GM18868 (cell line): ENCODE data around the gene PLA2G4B.

Experiments used
- ATAC-seq: cut with Tn5 transposase; IDR thresholded peaks from one replicate; pipeline ENCODE4 v1.9.1; 2021; ENCODE audit warnings: mild to moderate bottlenecking, moderate library complexity; ENCODE audit not compliant: unreplicated experiment

Gene PLA2G4B, protein sequence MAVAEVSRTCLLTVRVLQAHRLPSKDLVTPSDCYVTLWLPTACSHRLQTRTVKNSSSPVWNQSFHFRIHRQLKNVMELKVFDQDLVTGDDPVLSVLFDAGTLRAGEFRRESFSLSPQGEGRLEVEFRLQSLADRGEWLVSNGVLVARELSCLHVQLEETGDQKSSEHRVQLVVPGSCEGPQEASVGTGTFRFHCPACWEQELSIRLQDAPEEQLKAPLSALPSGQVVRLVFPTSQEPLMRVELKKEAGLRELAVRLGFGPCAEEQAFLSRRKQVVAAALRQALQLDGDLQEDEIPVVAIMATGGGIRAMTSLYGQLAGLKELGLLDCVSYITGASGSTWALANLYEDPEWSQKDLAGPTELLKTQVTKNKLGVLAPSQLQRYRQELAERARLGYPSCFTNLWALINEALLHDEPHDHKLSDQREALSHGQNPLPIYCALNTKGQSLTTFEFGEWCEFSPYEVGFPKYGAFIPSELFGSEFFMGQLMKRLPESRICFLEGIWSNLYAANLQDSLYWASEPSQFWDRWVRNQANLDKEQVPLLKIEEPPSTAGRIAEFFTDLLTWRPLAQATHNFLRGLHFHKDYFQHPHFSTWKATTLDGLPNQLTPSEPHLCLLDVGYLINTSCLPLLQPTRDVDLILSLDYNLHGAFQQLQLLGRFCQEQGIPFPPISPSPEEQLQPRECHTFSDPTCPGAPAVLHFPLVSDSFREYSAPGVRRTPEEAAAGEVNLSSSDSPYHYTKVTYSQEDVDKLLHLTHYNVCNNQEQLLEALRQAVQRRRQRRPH

DNA sequence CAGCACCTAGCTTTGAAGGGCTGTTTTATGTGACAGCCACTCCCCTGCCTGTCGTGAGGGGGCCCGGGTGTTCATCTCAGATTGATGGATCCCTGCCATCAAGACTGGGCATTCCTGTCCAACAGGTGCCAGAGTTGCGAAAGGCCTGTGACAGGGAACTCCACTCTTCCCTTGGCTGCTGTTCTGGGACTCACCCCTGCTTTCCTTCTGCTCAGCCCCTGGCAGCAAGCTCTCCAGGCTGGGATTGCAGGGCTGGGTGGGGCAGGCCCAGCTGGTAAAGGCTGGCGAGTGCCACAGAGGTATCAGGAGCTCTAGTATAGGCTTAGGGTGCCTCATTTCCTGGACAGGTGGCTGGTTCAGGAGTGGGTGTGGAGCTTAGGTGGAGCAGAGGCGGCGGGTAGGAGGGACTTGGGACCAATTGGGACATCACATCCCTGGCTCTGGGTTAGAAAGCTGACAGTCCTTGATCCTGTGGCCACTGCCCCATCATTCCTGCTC, at the start of gene PLA2G4B:
Gene PLA2G4B, plus strand, starts transcription at position 448 of the 498 bp plus-strand sequence. CDS start 67 bp downstream, outside the sequence.
- ATAC-seq: no peak

DNA sequence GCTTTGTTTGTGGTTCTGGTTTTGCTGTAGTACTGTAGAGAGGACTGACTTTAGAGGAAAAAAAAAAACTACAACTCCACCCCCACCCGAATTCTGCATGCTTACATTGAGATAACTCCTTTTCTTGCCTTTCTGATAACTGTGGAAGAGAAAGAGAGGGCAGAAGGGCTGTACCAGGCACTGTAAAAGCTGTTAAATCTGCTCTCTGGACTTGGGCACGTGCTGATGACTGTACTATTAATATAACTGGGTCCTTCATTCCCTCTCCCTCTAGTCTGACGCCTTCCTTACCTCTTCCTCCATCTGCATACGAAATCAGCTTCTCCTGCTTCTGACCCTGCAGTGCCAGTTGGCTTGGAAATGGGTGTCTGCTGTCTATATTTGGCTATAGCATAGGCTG, 49.4 kb upstream of the PLA2G4B start:
- ATAC-seq: no peak

DNA sequence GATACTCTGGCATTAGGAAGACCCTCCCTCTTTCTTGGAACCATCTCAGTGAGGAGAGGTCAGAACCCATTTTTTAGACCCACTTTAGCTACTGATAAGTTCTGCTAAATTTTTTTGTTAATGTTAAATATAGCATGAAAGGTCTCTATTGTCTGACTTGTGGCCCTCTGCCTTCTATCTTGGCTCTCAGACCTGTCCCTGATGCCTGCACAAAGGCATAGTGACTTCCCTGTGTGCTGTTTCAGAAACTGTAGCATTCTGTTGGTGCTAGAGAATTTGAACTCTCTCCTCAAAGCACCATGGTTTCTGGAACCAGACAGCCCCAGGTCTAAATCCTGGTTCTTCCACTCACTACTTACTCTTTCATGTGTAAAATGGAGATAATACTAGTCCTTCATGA, 49.0 kb upstream of the PLA2G4B start:
- ATAC-seq: no peak

DNA sequence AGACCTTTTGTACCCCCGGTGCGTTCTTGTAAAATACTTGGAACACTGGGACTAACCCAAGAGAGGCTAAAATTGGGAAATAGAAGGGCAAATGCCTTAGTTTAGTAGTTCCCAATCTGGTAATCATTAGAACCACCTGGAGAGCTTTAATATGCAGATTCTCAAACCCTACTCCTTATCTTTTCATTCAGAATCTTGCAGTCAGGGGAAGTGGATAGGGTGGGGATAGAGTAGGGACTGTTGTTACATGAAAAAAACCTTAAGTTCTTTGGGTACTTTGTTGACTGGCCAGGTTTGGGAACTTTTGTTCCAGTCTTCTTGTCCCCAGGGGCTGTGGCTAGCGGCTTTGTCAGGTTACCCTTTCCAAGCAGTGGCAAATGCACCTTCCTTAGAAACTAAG, 48.5 kb upstream of the PLA2G4B start:
- no peak for ATAC-seq

DNA sequence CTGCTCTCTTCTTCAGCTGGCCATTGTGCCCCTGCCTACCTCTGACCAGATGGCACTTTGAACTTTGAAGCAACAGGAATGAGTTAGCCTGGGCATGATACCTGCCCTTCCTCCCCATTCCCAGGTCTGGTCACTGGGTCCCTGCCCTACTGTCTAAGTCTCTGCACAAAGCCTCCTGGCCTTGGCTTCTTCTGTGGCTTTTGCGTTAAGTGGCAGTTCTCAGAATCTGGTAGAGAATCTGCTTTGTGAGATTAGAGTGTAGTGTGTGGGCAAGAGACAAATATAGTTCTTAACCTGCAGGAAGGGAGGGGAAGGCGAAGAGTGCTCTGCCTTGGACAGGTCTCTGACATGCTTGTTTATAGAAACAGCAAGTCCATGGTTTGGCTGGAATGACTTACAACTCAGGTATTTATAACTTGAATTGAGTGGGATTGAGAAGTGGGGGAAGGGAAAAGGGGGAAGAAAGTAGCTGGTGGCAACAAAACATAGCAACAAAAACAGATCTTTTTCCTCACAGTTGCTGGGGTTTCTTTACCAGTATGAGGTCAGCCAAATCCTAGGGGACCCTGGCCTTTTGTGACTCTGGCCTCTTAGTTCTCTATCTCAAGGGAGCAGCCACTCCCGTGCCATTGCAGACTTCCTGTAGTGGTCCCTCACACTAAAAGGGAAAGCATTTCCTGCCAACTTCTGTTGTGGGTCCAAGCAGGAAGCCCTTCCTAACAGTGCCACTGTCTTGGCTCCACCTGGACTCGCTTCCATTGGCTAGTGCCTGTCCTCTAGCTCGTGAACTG, 47.7 kb upstream of the PLA2G4B start:
- ATAC-seq: no peak

DNA sequence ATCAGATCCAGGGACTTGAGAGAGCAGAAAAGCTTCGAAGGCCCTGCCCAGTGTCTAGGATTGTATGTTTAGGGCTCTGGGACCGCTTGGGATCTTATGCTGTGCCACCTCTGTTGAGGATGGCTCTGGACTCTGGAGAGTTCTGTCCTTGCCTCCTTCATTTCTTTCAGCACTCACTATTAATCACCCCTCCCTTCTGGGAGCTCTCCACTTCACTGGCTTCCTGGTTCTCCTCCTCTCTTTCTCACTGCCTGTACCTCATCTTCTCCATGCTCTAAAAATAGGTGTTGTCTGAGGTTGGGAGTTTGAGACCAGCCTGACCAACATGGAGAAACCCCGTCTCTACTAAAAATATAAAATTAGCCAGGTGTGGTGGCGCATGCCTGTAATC, 47.1 kb upstream of the PLA2G4B start:
- no peak for ATAC-seq

DNA sequence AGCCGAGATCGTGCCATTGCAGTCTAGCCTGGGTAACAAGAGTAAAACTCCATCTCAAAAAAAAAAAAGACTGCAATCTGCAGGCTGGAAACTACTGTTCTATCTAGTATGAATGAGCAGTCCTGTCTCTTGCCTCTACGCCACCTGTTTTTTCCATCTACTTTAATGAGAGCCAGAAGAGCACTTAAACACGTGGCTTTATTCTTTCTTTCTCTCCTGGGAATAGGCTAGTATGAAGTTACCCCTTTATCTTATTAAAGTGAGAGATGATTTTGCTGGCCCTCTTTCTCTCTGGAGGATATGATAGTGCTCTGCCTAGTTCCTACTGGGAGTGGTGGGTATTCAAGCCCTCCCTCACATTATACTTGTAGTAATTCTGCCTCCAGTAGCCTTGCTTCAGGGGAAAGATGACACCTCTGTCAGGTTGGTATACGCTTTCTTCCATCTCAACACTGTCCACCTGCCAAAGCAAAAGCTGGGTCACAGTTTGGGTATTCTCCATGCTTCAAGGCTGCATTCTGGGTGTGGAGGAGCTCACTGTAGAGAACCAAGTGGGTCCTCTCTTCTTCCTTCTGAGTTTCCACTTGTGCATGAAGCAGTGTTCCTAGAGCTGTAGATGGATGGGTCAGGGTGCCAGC, 46.5 kb upstream of the PLA2G4B start:
- ATAC-seq: no peak

DNA sequence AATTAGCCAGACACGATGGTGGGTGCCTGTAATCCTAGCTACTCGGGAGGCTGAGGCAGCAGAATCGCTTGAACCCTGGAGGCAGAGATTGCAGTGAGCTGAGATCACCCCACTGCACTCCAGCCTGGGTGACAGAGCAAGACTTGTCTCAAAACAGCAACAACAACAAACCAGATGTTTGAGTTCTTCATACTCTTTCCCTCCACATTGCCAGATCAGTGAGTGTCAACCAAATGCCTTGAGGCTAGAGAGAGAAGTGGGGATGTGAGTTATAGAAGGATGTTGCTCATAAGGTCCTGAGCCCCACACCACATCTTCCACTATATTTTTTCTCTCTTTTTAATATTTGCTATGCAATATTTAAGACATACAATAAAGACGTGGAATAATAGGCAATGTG, 44.6 kb upstream of the PLA2G4B start:
- no peak for ATAC-seq

DNA sequence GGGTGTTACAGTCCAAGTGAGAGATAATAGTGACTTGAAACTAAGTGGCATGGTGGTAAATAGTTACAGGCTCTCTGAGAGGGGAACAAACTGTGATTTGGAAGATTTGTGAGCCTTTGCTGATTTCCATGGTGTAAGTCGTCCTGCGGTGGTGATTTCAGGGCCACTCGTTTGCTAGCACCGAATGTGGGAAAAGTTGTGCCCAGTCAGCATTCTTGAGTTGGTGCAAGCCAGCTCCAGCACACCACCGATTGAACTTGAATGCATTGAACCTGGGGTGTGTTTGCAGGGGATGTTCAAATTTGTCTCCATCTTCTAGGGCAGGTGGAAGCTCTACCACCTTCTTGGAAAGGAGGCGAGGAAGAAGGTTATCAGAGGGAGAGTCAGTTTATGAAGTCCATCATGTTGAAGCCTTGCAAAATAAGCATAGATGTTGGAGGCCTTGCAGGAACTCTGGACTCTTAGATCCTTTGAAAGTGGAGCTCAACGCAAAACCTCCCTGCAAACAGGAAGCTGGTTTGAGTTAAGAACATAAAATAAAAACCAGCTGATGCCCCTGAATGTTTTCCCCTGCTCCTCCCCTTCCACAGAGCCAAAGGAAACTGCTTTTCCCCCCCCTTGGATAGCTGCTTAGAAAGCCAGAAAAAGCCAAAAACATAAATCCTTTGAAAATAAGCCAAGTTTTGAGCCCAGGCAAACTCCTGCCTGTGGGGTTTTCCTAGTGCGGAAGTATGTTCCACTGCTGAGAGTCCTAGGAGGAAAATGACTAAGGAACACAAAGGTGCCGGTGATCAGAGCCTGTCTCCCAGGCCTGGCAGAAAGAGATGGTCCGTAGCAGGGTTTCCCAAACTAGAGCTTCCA, 42.4 kb upstream of the PLA2G4B start:
- ATAC-seq: no peak

DNA sequence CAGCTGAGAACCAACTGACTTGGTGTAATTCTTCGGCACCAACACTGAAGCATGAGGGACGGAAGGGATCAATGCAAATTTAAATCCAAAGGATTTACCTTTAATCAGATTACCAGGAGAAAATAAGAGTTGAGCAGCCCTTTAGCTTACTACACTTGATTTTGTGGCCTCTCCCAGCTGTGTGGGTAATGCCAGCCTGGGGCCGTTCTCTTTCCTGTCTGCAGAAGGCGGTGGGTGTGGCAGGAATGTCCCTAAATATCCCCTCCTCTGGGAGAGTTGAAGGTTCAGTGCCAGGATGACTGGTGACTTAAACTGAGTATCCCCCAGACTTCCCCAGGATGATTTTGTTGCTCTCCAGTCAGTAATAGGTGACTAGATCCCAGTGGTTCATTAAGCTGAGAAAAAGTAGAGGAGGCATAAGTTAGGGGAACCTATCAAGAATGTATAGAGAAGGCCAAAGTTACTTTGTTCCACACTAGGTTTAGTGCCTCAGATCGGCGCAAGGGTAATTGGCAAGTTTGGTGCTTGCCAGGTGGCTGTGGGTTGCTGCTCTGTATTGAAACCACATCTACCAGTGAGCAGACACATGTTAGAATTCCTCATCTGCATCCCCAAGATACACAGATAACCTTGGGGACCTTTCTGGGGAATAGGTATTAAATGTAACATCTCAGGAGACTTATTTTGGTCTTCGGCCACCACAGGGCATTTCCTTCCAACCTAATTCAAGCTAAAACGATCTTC, 41.3 kb upstream of the PLA2G4B start:
- no peak for ATAC-seq

DNA sequence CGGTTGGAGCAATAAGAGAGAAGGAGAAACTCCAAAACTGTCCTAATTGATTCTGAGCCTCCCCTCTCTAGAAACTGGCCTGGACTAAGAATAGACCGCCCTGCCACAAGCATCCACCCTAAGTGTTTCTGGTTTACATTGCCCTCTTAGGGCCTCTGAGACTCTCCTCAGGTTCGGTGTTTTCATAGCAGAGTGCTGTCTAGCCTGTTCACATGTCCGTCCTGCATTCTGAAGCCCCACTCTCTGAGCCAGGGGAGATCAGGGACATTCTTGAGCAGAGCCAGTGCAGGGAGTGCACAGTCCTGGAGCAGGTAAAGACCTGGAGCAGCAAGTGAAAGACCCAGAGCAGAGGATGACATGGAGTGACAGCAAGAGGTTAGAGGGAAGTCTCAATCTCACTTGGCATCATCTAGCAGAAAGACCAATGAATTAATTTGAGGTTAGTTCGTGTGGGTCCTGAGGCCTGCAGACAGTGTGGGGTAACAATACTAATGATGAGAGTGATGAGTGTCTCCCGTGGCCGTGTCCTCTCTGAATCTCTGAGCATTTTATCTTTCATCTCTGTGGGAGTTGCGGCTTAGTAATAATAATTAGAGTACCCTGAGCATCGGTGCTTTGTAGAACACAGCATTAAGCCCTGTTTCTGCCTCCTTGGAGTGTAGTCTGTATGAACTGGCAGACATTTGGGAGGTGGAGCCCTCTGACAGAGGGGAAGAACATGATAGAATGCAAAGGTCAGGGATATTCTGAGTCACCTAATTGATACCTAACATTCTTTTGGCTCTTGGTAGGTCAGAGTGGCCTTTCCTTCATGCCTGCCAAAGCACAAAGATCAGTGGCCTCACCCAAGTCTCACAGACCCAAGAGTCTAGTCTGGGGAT, 39.8 kb upstream of the PLA2G4B start:
- ATAC-seq: no peak

DNA sequence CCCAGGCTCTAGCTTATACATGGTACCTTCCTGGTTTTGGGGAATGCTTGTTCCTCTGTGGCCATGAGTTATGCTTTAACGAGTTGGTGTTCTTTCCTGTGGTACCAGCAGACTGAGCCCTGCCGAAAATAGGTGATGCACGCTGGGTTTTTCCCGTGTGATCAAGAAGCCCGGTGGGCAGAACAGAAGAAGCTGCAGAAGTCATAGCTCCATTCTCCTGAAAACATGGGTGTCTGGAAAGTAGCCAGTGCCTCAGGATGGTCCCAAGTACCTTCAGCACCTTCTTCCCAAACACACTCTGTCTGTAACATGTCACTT, 39.2 kb upstream of the PLA2G4B start:
- no peak for ATAC-seq

DNA sequence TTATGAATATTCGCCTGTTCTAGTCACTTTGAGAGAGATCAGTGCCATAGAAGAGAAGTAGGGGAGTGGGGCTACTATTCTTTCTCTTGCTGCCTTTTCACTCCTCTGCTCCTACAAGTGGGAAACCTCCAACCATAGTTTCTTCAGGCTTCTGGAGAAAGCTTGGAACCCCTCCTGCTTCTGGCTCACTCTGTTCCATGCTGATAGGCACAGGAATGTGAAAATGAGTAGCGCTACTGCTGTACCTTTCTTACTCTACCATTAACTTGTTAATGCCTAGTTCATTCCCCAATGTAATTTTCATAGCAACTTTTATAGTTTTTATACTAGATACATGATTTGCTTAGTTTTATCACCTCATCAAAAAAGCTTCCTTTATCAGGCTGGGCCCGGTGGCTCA, 37.5 kb upstream of the PLA2G4B start:
- ATAC-seq: no peak

DNA sequence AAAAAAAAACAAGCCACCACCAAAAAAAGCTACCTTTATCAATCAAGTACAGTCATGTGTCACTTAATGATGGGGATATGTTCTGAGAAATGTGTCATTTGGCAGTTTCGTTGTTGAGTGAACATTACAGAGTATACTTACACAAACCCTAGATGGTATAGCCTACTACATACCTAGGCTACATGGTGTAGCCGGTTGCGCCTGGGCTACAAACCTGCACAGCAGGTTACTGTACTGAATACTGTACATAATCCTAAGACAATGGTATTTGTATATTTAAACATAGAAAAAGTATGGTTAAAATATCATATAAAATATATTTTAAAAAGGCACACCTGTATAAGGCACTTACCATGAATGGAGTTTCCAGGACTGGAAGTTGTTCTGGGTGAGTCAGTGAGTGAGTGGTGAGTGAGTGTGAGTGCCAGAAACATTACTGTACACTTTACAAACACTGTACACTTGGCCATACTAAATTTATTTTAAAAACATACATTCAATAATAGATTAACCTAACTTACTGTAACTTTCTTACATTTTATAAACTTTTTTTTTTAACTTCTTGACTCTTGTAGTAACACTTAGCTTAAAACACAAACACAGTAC, 36.7 kb upstream of the PLA2G4B start:
- no peak for ATAC-seq

DNA sequence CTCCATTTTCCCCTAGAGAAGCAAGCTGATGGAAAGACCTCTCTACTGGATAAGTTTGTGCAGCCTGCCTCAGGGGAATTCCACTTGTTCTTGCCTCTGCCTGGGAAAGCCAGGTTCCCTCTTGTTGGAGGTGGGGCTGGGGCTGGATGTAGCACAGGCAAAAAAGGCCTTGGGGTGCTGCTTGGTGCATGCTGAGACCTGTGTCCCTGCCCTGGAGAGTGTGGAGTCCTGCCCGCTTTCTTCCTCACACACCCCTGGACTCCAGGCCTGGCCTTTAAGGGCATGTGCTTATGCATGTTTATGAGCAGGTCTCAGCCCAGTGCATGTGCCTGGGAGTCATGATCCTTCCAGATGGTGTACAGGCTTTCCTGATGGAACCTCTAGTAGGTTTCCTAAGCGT, 34.3 kb upstream of the PLA2G4B start:
- ATAC-seq: no peak

DNA sequence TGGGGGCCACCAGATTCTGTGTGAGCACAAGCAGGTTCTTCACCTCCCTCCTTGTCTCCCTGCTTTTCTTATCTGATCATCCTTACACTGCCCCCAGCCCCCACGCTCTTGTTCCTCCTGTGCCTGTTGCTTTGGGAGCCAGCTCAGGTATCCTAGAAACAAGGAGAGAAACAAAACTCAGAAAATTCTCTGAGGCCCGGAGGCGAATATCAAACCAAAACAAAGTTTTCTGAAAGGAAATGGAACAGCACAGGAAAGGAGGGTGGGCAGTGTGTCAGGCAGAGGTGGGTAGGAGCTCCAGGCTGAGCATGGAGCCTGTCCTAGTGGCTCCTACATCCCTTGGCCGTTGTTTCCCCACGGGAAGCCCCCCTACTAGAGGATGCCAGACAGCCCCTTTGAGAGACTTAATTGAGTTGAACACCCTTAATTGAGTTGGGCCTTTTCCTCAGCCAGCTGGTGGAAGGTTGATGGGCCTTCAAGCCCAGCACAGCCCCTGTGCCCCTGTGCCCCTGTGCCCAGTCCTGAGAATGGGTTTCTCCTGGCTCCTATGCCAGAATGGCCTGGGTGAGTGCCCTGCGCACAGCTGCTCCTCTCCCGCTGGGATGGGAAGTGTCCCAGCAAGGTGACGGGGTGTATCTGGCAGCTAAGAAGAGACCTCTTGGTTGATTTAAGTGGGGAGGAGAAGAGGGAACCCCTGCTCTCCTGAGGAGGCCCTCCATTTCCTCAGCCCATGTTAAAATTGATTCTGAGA, 33.6 kb upstream of the PLA2G4B start:
- ATAC-seq: no peak

DNA sequence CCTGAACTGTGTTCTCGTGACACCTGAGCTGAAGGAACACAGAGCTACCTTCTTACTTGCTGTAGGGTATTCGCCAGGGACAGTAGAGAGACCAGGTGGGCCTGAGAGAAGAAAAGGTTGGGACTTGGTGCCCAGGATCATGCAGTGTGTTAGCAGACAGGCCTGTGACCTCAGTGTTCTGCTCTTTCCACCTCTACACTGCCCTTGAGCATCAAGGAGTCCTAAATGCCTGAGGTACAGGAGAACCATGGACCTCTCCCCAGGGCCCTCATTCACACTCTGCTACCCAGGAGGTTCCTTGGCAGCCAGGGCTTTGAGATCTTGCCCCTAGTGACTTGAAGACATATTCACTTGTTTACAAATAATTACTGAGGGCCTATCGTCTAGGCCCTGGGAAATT, 32.9 kb upstream of the PLA2G4B start:
- ATAC-seq: no peak
